HepG2 (cell line): ENCODE results near the gene POM121. TPM values are rescaled to one million over a fixed set of nuclear protein-coding genes. Genes with fewer than 3 reads are reported as not detected.

Experiments used
- ATF5 ChIP-seq: sonication (generic); formaldehyde crosslinking; IDR thresholded peaks from 2 replicates; pipeline ENCODE4 v1.4.0; 2020; ENCODE audit warnings: mild to moderate bottlenecking, low read depth, missing genetic modification reagents
- CAMTA2 ChIP-seq: sonication (generic); formaldehyde crosslinking; IDR thresholded peaks from 2 replicates; pipeline ENCODE4 v1.4.0; 2020; ENCODE audit warnings: mild to moderate bottlenecking, missing genetic modification reagents, borderline replicate concordance
- CBFB ChIP-seq: sonication (generic); formaldehyde crosslinking; IDR thresholded peaks from 2 replicates; pipeline ENCODE4 v1.4.0; 2020; ENCODE audit warnings: missing genetic modification reagents
- CTCF ChIP-seq: sonication (generic); formaldehyde crosslinking; IDR thresholded peaks from 2 replicates; pipeline ENCODE4 v1.5.0; 2020; ENCODE audit warnings: mild to moderate bottlenecking, missing genetic modification reagents, moderate library complexity
- DNMT1 ChIP-seq: sonication (generic); formaldehyde crosslinking; IDR thresholded peaks from 2 replicates; pipeline ENCODE4 v1.5.1; 2020; ENCODE audit warnings: mild to moderate bottlenecking, missing genetic modification reagents
- FOXA3 ChIP-seq: IDR thresholded peaks from 2 replicates; pipeline ENCODE4 v1.6.1; 2016; ENCODE audit warnings: missing genetic modification reagents, missing compliant biosample characterization
- FOXC1 ChIP-seq: sonication (generic); formaldehyde crosslinking; IDR thresholded peaks from 2 replicates; pipeline ENCODE4 v1.8.0; 2022; ENCODE audit warnings: mild to moderate bottlenecking, missing genetic modification reagents, borderline replicate concordance
- HNF4A ChIP-seq: sonication (generic); formaldehyde crosslinking; IDR thresholded peaks from 2 replicates; pipeline ENCODE4 v1.4.0; 2020; ENCODE audit warnings: missing genetic modification reagents
- KMT2B ChIP-seq: IDR thresholded peaks from 2 replicates; pipeline ENCODE4 v1.6.1; 2016; ENCODE audit warnings: missing genetic modification reagents, missing compliant biosample characterization
- MED8 ChIP-seq: sonication (generic); formaldehyde crosslinking; IDR thresholded peaks from 2 replicates; pipeline ENCODE4 v1.8.1; 2023; ENCODE audit warnings: mild to moderate bottlenecking, missing genetic modification reagents; ENCODE audit not compliant: insufficient replicate concordance
- MYC ChIP-seq: sonication (generic); formaldehyde crosslinking; IDR thresholded peaks from 2 replicates; pipeline ENCODE4 v1.9.0; 2021; ENCODE audit warnings: missing genetic modification reagents, borderline replicate concordance
- POGZ ChIP-seq: sonication (generic); formaldehyde crosslinking; IDR thresholded peaks from 2 replicates; pipeline ENCODE4 v1.4.0; 2020; ENCODE audit warnings: mild to moderate bottlenecking, missing genetic modification reagents
- SOX5 ChIP-seq: IDR thresholded peaks from 2 replicates; pipeline ENCODE4 v1.6.1; 2016; ENCODE audit warnings: borderline replicate concordance
- SRY ChIP-seq: sonication (generic); formaldehyde crosslinking; IDR thresholded peaks from 2 replicates; pipeline ENCODE4 v1.8.0; 2022; ENCODE audit warnings: mild to moderate bottlenecking, missing genetic modification reagents
- TAF1 ChIP-seq: sonication (generic); formaldehyde crosslinking; IDR thresholded peaks from 2 replicates; pipeline ENCODE4 v1.4.0; 2020; ENCODE audit warnings: missing genetic modification reagents
- TEAD3 ChIP-seq: optimal IDR thresholded peaks from 2 replicates; pipeline ENCODE3; 2016; ENCODE audit warnings: borderline replicate concordance
- TFDP1 ChIP-seq: IDR thresholded peaks from 2 replicates; pipeline ENCODE4 v1.6.1; 2016; ENCODE audit warnings: missing compliant biosample characterization, missing genetic modification reagents, borderline replicate concordance
- TFDP2 ChIP-seq: sonication (generic); formaldehyde crosslinking; IDR thresholded peaks from 2 replicates; pipeline ENCODE4 v1.4.0; 2020; ENCODE audit warnings: missing genetic modification reagents
- ZFP90 ChIP-seq: sonication (generic); formaldehyde crosslinking; IDR thresholded peaks from 2 replicates; pipeline ENCODE4 v1.8.0; 2022; ENCODE audit warnings: missing genetic modification reagents, mild to moderate bottlenecking, inconsistent platforms, borderline replicate concordance
- ZNF430 ChIP-seq: sonication (generic); formaldehyde crosslinking; IDR thresholded peaks from 2 replicates; pipeline ENCODE4 v1.9.0; 2021; ENCODE audit warnings: mild to moderate bottlenecking, missing genetic modification reagents
- ZNF580 ChIP-seq: IDR thresholded peaks from 2 replicates; pipeline ENCODE4 v1.6.1; 2016; ENCODE audit warnings: low read depth, borderline replicate concordance
- ZNF652 ChIP-seq: IDR thresholded peaks from 2 replicates; pipeline ENCODE4 v1.6.1; 2016; ENCODE audit warnings: low read depth, borderline replicate concordance
- ZNF816 ChIP-seq: sonication (generic); formaldehyde crosslinking; IDR thresholded peaks from 2 replicates; pipeline ENCODE4 v1.8.0; 2022; ENCODE audit warnings: missing genetic modification reagents, mild to moderate bottlenecking, borderline replicate concordance
- ZSCAN20 ChIP-seq: sonication (generic); formaldehyde crosslinking; IDR thresholded peaks from 2 replicates; pipeline ENCODE4 v1.4.0; 2020; ENCODE audit warnings: missing genetic modification reagents, mild to moderate bottlenecking, borderline replicate concordance
- ZZZ3 ChIP-seq: sonication (generic); formaldehyde crosslinking; IDR thresholded peaks from 2 replicates; pipeline ENCODE4 v1.4.0; 2020; ENCODE audit warnings: missing genetic modification reagents, mild to moderate bottlenecking, borderline replicate concordance
- polyA plus RNA-seq, 8 experiments: library from polyadenylated mRNA; depleted of rRNA in 3 of 8; stranded (reverse) in 7 of 8; unstranded in 1 of 8; fragments of >200 nt; fragmentation: Illumina TruSeq in 4 of 8; extraction: Trizol in 4 of 8; gene quantifications; 2 replicates each; pipeline versions ENCODE4 v1.2.1 to v1.2.3, GENCODE V29; 2011 to 2016; ENCODE audit warnings: low read depth in 4 of 8, missing spikeins in 1 of 8, mixed read lengths in 1 of 8; ENCODE audit not compliant: insufficient read depth in 1 of 8
- total RNA-seq, 5 experiments: library from RNA; depleted of rRNA; stranded (reverse); fragments of >200 nt; fragmentation: Illumina TruSeq; extraction: Trizol; gene quantifications; 2 replicates each; pipeline ENCODE4 v1.2.3, GENCODE V29; 2016; ENCODE audit warnings: low read depth in 1 of 5

POM121 gene
- total and polyA plus RNA-seq, 2 of the 13 experiments (the other 11 are each of a cell fraction or from before 2014, with no cell fraction given): 8.4 to 10.3 TPM

- TF ChIP-seq TFDP1 (CRISPR knock-in tag) (peak; percentile 18; the same call in 1 of the 2 replicates), CBFB (CRISPR knock-in tag) (0 out of 2 replicates have a peak, but pooled peaks have one; percentile 18), ZNF580 (CRISPR knock-in tag) (peak; percentile 52; the same call in 1 of the 2 replicates), FOXC1 (peak; percentile 63; the same call in 1 of the 2 replicates), ZFP90 (CRISPR knock-in tag) (peak; percentile 21; the same call in 1 of the 2 replicates), TFDP2 (CRISPR knock-in tag) (peak; percentile 40; the same call in 1 of the 2 replicates), TAF1 (CRISPR knock-in tag) (peak; percentile 80), ZZZ3 (peak; percentile 31; the same call in 1 of the 2 replicates), HNF4A (CRISPR knock-in tag) (peak; percentile 22; the same call in 1 of the 2 replicates), ATF5 (0 out of 2 replicates have a peak, but pooled peaks have one; percentile 7), KMT2B (CRISPR knock-in tag) (peak; percentile 46; the same call in 1 of the 2 replicates), SRY (CRISPR knock-in tag) (0 out of 2 replicates have a peak, but pooled peaks have one; percentile 26), ZNF652 (CRISPR knock-in tag) (peak; percentile 53; the same call in 1 of the 2 replicates), MYC (CRISPR knock-in tag) (peak; percentile 84), FOXA3 (CRISPR knock-in tag) (0 out of 2 replicates have a peak, but pooled peaks have one; percentile 9), ZSCAN20 (0 out of 2 replicates have a peak, but pooled peaks have one; percentile 42), SOX5 (peak; percentile 28; the same call in 1 of the 2 replicates), ZNF430 (CRISPR knock-in tag) (0 out of 2 replicates have a peak, but pooled peaks have one; percentile 47), MED8 (CRISPR knock-in tag) (peak; percentile 66), TEAD3 (CRISPR knock-in tag) (peak; percentile 33), DNMT1 (CRISPR knock-in tag) (0 out of 2 replicates have a peak, but pooled peaks have one; percentile 33), CAMTA2 (CRISPR knock-in tag) (0 out of 2 replicates have a peak, but pooled peaks have one; percentile 19), POGZ (0 out of 2 replicates have a peak, but pooled peaks have one; percentile 36), ZNF816 (peak; percentile 45; the same call in 1 of the 2 replicates), CTCF (CRISPR knock-in tag) (peak; percentile 28; the same call in 1 of the 2 replicates)
Measured at GRCh38 chr7:72879079-72879736, 45.7 kb upstream of the POM121 start (continued).
